GM13977 (cell line): ENCODE data around the gene ANO1.

Experiments used
- DNase-seq: peaks from one replicate; pipeline ENCODE4 v3.0.0; 2012; ENCODE audit warnings: low spot score
- CTCF ChIP-seq: IDR thresholded peaks from 2 replicates; pipeline ENCODE4 v1.5.1; 2012; ENCODE audit warnings: mild to moderate bottlenecking, control low read depth; ENCODE audit not compliant: insufficient read depth; ENCODE audit errors: extremely low read depth, missing control alignments
- in situ Hi-C: fragments of 300-500 bp; cut with MboI; formaldehyde crosslinking; loops from one replicate; pipeline ENCODE4 v1.12.0; 2022; ENCODE audit warnings: low sequenced_read_pairs, low pct_unique_long_range_greater_than_20kb, mixed read lengths, inconsistent platforms; ENCODE audit not compliant: unreplicated experiment

ANO1 gene

GRCh38 chr11:70066136-70066520 is 12.0 kb upstream of the ANO1 start:
- TF ChIP-seq CTCF, result no peak
- DNase-seq, result no peak
- in situ Hi-C loops, result no loop called here

- TF ChIP-seq CTCF, result no peak
- no peak for DNase-seq
- in situ Hi-C loops, result no loop called here
Measured at GRCh38 chr11:70066628-70067027, 11.5 kb upstream of the ANO1 start.

- in situ Hi-C loops, result no loop called here
- no peak for DNase-seq
- TF ChIP-seq CTCF, result no peak
Measured at GRCh38 chr11:70067036-70067435, 11.1 kb upstream of the ANO1 start.

GRCh38 chr11:70067591-70068341 is 10.4 kb upstream of the ANO1 start:
- in situ Hi-C loops, result no loop called here
- DNase-seq, result no peak
- TF ChIP-seq CTCF, result no peak

GRCh38 chr11:70068345-70068744 is 9.8 kb upstream of the ANO1 start:
- DNase-seq, result no peak
- TF ChIP-seq CTCF, result no peak
- in situ Hi-C loops, result no loop called here

GRCh38 chr11:70068950-70069349 is 9.2 kb upstream of the ANO1 start:
- DNase-seq, result no peak
- TF ChIP-seq CTCF, result no peak
- in situ Hi-C loops, result no loop called here

GRCh38 chr11:70070706-70071105 is 7.4 kb upstream of the ANO1 start:
- no peak for TF ChIP-seq CTCF
- no peak for DNase-seq
- in situ Hi-C loops, result no loop called here
